DMS 273 treated with DMSO at 0.1 percent for 48 hours (cell line): ENCODE measurements around the gene TUBA4B.

ENCODE experiments used
- DNase-seq: peaks from one replicate; lab custom pipeline; 2025; lab: John Stamatoyannopoulos, UW

TUBA4B gene

GRCh38 chr2:219252900-219253752 lies at the start of gene TUBA4B:
Gene TUBA4B (plus strand): TSS chr2:219253243. CDS start chr2:219253408, 165 bp downstream.
- DNase-seq = peak; percentile 59

DNA sequence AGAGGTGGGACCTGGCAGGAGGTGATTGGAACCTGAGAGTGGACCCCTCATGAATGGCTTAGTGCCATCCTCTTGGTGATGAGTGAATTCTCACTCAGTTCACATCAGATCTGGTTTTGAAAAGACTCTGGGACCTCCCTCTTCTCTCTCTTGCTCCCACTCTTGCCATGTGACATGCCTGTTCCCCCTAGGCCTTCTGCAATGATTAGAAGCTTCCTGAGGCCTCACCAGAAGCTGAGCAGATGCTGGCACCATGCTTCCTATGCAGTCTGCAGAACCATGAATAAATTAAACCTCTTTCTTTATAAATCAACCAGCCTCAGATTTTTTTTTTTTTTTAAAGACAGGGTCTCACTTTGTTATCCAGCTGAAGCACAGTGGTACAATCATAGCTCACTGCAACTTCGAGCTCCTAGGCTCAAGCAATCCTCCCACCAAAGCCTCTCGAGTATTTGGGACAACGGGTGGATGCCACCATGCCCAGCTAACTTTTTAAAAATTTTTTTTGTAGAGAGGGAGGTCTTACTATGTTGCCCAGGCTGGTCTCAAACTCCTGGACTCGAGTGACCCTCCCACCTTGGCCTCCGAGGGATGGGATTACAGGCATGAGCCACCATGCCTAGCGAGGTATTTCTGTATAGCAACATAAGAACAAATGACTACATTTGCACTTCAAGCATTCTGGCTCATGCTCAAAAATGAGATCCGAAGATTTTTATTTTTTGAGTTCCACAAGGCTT lies 48.4 kb upstream of the TUBA4B start:
- no peak for DNase-seq

- no peak for DNase-seq
These were observed 47.9 kb upstream of the TUBA4B start for GRCh38 chr2:219205165-219205538.

DNA sequence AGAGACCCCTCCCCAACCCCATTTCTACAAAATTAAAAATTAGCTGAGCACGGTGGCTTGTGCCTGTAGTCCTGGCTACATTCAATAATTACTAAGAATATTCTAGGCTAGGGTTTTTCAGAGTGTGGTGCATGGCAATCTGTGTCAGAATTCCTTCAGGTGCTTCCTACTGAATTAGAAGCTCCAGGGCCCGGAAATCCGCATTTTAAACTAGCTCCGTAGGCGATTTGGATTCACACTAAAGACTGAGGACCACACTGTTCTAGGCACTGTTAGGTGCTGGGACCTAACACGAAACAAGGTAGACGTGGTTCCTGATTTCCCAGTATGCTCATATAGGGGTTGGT lies 47.1 kb upstream of the TUBA4B start:
- no peak for DNase-seq

- DNase-seq = peak; percentile 81
These were observed 46.5 kb upstream of the TUBA4B start, which contains the start of gene ZFAND2B for GRCh38 chr2:219206328-219207133. Gene ZFAND2B (plus strand): TSS chr2:219206782. CDS start chr2:219206988, 206 bp downstream.

- no peak for DNase-seq
These were observed 45.7 kb upstream of the TUBA4B start for GRCh38 chr2:219207134-219207883.

DNA sequence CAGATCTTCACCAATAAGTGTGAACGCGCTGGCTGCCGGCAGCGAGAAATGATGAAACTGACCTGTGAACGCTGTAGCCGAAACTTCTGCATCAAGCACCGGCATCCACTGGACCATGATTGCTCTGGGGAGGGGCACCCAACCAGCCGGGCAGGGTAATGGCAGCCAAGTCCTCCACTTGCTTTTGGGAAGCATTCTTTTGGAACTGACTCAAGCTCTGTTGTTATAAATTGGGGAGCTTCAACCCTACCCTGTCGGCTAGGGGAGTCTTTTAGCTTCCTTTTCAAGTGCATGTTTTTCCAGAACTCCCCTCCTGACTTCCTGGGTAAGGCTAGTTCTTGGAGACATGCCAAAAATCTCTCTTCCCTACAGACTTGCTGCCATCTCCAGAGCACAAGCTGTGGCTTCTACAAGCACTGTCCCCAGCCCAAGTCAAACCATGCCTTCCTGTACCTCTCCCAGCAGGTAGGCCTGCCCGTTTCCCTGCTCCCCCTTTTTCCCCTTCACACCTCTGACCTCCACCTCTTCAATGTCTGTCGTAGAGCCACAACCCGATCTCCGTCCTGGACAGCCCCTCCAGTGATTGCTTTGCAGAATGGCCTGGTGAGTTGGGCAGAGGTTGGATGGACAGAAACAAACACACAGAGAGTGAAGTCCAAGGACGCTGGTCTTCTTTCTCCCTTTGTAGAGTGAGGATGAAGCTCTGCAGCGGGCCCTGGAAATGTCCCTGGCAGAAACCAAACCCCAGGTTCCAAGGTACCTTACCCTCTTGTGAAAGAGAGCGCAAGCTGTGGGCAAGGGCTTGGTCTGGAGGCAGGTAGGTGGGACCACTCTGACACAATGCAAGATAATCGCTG lies 44.9 kb upstream of the TUBA4B start:
- peak; percentile 16 for DNase-seq

DNA sequence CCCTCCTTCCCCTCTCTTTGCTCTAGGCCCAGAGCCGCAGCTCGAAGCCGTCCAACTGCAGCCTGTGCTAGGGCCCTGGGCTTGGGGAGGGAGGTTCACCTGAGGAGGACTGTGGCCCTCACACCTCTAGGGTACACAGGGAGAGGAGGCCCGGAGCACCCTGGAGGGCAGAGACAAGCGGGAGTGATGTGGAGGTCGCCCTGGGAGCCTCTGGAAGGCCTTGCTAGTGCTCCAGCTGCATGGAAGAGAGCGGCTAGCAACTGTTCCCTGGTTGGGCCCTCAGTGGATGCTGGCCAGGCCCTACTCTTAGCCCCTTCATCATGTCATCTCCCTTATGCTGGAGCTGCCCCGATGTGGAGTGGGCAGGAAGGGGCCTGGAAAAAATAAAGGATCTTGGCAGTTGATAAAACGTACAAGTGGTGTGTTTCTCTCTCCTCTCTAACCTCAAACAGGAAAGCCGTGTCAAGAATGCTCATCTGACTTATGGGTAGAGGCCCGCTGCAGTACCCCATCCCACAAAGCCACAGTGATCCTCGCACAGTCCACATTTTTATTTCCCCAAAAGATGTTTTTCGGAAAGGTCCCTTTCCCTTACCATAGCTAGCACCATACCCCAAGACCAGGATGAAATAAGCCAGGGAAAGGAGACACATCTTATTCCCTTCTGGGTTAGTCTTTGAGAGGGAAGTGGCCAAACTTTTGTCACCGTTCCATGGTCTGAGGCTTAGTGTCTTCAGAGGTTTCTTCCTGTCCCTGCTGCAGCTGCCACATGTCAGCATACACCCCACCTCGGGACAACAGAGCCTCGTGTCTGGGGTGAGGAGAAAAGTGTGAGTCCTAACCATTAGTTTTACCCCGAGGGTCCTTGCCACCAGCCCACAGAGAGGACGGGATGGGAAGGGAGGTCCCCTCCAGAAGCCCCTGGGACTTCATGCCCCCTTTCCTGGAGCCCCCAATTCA lies 43.5 kb upstream of the TUBA4B start:
- DNase-seq = no peak

GRCh38 chr2:219210196-219210885 lies 42.7 kb upstream of the TUBA4B start:
- no peak for DNase-seq

- DNase-seq = no peak
These were observed 42.1 kb upstream of the TUBA4B start for GRCh38 chr2:219210886-219211362.

GRCh38 chr2:219213026-219213415 lies 40.0 kb upstream of the TUBA4B start:
- DNase-seq = no peak

GRCh38 chr2:219213486-219214071 lies 39.5 kb upstream of the TUBA4B start:
- DNase-seq = no peak

DNA sequence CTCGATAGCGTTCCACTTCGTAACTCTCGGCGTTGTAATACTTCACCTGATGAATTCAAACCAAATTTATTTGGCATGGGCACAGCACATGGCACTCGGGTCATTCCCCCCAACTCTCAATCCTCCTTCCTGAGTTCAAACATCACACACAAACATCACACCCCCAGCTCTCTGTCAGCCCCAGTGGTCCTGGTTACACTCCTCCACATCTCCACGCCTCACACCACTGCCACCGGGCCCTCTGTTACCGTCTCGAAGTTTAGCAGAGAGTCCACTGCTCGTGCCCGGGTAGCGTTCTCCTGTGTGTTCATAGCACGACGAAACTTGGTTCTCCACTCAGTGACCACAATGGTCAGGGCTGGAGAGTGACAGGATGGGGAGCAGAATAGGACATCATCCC lies 38.9 kb upstream of the TUBA4B start:
- DNase-seq = no peak

GRCh38 chr2:219214786-219215185 lies 38.3 kb upstream of the TUBA4B start:
- no peak for DNase-seq

- DNase-seq = no peak
These were observed 37.0 kb upstream of the TUBA4B start for GRCh38 chr2:219215871-219216534.

GRCh38 chr2:219216535-219216915 lies 36.5 kb upstream of the TUBA4B start:
- DNase-seq = no peak

DNA sequence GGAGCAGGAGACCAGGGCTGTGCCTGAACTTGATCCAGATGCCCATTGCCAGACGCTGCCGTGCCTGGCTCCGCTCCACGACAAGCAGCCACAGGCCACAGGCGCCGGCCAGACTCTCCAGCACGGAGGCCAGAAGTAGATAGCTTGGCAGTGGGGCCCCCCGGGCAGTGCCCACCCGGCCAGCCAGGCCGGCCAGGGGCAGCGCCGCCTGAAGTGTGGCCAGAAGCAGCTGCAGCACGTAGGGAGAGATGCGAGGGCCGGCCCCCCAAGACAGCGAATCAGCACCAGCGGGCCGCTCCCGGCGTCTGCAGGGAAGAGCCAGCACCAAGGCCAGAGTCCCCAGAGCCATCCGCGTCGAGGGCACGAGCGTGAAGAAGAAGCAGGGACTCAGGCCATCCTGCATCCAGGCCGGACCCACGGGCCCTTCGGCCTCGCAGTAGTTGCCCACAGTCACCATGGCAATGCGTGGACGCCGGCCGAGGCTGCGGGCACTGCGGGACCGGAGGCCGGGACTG lies 34.8 kb upstream of the TUBA4B start:
- DNase-seq = peak; percentile 81
